HG02981 (cell line): Measurements from ENCODE around the gene AQP12A.

ENCODE experiments used
- ATAC-seq: cut with Tn5 transposase; IDR thresholded peaks from one replicate; pipeline ENCODE4 v1.9.1; 2021; ENCODE audit warnings: mild to moderate bottlenecking, moderate library complexity; ENCODE audit not compliant: unreplicated experiment

Gene AQP12A

GRCh38 chr2:240720686-240721595 is 29.3 kb downstream of the AQP12A start:
- ATAC-seq: no peak

GRCh38 chr2:240721596-240722180 is 30.0 kb downstream of the AQP12A start:
- ATAC-seq: no peak

DNA sequence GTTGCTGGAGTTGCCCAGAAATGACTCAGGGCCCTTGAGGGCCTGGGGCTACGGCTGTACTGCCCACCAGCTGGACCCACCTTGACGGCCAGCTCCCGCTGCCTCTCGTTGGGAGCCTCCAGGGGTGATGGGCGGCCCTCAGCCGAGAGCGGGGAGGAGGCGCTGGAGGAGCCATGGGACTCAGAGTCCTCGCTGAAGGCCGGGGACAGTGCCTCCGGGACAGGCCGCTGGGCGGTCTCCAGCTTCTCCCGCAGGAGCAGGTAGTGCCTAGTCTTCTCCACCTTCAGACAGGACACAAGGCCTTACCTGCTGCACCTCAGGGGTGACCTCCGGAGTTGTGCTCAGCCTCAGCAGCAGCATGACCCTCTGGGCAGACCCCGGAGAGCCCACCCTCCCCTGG is 30.7 kb downstream of the AQP12A start:
- ATAC-seq: no peak

DNA sequence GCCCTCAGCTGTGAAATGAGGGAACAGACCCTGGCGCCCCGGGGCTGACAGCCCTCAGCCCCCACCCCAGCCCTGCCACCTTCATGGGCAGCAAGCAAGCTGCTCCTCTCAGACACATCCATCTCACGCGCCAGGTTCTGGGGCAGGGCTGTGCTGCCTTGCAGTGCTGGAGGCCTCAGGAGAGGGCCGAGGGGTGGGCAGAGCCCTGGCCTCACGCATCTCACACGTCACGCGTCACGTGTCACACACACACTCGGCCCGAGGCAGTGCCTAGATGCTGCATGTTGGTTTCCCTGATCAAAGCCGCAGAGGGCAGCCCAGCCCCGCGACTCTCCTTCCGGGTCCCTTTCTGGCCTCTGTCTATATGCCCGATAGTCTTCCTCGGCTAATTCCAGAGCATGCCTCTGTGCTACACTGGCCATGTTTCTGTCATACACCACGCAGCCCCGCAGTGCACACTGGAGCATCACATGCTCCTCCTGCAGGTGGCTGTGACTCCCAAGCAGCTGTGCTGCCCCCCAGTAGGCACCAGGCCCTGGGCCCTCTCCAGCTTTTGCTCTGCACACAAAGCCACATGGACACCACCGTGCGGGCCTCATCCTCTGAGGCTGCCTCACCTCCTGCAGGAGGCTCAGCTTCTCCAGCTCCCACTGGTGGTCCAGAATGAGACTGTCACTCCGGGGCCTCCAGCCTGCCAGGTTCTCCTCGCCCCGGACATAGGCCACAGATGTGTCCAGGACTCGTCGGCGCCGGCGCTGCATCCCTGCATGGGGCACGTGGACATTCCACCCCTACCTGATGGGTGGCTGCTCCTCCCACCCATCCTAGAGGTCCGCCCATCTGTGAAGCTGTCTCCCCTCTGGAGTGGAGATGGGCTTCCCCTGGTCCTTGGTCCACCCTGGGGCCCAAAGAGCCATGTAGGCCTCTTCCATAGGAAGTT is 31.4 kb downstream of the AQP12A start:
- ATAC-seq: no peak

- no peak for ATAC-seq
These were observed 32.2 kb downstream of the AQP12A start for GRCh38 chr2:240723851-240724250.

GRCh38 chr2:240724431-240724830 is 32.8 kb downstream of the AQP12A start:
- no peak for ATAC-seq

DNA sequence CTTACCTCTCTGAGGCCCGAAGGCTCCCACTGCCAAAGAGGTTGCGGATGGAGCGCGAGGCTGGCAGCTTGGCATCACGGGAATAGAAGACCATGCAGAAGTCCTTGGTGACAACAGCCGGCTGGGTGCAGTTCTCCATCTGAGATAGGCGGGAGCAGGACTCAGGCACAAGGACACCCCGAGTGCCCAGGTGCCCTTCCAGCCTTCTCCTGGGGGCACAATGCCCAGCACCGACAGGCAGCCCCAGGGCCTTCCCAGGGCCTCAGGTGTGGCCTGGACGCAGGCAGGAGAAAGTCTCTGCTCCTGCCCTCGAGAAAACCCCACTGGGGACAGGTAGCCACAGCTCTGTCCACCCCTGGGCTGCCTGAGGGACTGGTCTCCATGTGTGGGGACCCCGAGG is 33.6 kb downstream of the AQP12A start:
- no peak for ATAC-seq

DNA sequence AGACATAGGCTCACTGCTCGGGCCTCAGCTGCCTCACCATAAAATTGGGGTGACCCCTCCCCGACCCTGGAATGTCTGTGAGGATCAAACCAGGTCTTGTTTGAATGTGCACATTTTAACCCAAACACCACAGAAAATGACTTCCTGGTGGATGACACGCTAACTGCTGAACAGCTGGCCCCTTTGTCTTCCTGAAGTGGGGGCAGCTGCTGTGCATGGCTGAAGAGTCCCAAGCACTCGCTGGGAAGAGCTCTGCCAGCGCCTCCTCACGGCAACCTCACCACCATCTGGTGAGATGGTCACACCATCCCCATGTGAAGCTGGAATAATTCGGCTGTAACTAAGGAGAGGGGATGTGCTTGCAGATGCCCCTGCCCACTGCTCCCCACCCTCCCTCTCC is 34.0 kb downstream of the AQP12A start:
- no peak for ATAC-seq

DNA sequence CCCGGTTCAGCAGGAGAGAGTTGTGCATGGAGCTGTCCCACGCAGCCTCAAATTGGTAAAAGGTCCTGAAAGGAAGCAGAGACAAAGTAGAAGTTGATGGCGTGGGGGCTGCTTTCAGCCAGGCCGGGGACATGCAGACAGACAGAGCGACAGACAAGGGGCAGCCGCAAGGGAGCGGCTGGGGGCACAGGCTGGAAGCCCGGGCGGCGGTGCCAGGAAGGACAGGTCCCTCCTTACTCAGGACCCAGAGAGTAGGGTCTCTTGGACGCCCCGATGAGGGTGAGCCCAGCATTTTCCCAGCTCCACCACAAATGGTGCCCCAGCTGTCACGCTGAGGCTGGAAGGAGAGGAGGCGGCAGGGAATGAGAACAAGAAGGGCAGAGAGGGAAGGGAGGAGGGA is 35.2 kb downstream of the AQP12A start:
- no peak for ATAC-seq

DNA sequence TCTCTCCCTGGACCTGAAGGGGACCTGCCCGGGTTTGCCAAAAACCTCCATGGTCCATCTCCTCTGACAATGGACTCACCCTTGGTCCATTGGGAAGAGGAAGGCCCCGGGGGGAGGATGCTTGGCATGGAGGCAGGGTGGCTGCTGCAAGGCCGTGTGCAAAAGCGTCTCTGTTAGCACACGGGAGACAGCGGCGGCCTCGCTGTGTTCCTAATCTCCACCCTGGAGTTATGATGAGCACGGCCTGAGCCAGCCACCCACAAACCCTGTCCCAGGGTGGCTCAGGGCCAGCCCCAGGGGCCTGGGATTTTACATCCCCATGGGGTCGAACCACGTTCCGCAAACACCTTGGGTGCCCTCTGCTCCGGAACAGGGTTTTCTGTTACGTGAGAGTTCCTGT is 35.8 kb downstream of the AQP12A start:
- no peak for ATAC-seq

GRCh38 chr2:240727913-240728312 is 36.2 kb downstream of the AQP12A start:
- ATAC-seq: no peak

DNA sequence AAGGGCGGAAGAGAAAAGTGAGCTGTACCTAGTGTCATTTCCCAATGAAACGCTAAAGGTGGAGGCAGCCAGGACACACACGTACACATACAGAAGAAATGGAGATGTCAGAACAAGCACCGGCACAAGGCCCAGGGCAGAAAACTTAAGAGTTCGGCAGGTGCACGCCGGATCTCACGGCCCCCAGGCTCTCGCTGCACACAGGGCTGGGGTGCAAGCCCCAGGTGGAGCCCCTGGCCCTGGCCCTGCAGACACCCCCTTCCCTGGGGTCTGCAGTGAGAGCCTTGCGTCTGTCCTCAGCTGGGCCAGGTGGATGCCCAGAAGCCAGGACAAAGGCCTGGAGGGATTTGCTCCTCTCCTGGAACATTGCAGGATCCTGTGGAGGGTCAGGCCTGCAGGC is 36.7 kb downstream of the AQP12A start:
- ATAC-seq: no peak

DNA sequence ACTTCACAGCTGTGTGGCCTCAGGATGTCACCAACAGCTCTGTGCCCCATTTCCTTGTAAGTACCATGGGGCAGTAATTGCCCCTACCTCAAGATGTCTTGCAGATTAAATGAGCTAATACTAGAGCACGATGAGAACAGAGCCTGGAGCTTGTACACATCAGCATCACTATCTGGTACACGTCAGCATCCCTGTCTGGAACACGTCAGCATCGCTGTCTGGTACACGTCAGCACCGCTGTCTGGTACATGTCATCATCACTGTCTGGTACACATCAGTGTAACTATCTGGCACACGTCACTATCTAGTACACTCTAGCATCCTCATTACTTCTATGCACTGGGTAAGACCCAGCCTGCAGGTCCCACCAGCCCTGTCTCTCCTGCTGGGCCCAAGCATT is 37.2 kb downstream of the AQP12A start:
- no peak for ATAC-seq

DNA sequence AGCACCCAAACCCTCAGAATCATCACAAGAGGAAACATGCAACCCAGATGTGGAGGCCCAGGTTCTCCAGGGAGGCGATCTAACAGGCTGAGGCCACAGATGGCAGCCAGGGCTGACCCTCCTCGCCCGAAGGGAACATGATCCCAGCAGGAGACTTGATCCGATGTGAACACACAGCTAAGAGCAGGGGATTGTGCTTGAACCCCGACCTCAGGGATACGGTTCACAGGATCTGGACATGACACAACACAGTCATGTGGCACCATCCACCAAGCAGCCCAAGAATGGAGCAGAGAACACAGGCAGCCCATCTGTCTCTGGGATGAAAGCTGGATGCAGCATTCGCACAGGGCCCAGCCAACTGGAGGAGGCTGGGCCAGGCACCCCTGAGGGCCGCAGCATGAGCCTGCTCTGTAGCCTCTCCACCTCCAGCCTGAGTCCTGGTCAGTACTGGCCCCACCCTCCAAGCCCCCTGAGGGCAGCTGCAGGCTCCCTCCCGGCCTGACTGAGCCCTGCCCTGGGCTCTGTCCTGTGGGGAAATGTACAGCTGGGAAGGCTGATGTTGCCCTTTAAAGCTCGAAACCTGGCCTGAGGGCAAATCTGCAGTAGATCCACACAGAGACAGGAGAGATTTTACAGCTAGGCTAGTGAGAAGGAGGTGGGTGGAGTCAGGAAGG is 39.0 kb downstream of the AQP12A start:
- ATAC-seq: no peak

DNA sequence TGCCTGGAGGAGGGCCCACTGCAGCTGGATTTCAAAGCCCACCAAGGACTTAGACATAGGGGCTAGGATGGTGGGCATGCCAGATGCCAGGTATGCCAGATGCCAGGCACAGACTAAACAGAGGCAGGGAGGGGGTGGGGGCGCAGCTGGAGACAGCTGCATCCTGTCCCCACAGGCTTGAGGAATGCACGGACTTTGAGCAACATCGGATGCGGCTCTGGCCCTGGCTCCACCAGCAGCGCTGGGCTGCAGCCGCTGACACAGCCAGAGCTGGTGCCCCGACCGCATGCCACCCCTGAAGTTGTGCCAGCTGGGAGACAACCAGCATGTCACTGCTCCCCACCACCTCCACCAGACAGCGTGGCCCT is 39.5 kb downstream of the AQP12A start:
- ATAC-seq: no peak

DNA sequence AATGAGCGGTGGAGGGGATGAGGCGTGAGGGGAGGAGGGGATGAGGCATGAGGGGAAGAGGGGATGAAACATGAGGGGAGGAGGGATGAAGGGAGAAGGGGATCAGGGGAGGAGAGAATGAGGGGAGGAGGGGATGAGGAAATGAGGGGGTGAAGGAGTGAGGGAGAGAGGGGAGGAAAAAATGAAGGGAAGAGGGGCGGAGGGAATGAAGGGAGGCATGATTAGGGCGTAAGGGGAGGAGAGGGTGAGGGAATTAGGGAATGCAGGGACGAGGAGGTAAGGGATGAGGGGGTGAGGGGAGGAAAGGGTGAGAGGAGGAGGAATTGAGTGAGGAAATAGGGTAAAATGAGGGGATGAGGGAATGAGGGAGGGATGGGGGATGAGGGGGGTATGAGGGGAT is 40.5 kb downstream of the AQP12A start:
- no peak for ATAC-seq

- ATAC-seq: no peak
These were observed 41.4 kb downstream of the AQP12A start for GRCh38 chr2:240732911-240733622.

DNA sequence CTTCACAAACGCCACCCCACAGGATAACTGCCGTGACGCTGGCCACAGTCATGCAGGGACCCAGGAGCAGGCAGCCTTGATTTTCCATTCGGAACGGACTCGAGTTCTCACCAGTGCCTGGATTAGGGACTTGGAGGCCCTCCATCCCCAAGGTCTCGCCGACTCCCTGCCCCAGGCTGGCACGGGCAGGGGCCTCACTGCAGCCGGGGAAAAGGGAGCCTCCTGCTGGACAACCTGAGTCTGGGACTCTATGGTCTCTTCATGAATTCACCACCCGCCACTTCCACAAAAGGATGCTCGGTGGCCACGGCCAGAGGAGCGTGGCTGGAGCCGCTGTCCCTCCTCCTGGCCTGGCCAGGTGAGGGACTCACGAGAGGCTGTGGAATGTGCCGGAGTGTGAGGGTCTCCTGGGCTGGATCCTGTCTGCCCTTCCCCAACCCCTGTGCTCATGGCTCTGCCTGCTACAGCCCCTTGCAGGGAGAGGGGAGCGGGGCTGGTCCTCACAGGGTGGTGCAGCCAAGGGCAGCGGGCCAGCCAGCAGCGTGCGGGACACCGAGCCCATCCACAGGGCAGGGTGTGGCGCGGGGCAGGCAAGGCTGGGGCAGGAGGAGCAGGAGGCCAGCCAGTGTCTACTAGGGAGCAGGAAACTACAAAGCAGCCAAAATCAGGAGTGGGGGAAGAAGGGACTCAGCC is 42.3 kb downstream of the AQP12A start:
- ATAC-seq: no peak

- no peak for ATAC-seq
These were observed 43.1 kb downstream of the AQP12A start for GRCh38 chr2:240734756-240735155.

DNA sequence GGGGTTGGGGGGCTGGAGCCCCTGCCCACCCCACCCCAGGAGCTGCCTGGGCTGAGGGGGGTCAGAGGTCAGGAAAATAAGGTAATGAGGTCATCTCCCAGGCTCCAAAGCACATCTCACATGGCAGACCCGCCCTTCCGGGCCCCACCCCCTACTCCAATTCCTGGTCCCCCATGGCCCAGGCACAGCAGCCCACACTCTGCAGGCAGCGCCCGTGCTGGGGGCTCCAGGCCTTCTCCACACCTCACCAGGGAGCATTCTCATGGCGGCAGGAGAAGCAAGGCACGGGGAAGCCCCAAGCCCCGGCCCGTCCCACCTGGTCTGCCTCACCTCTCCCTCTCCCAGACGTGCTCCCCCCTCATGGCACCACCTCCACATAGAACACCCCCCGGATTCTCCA is 43.8 kb downstream of the AQP12A start:
- ATAC-seq: no peak
